ENCODE measurements around the gene MAP1LC3B. TPM values are rescaled to one million over a fixed set of nuclear protein-coding genes. Genes with fewer than 3 reads are reported as not detected.

MAP1LC3B gene
- total and polyA plus RNA-seq, 4 experiments from 2014 or later, result 67.2 to 172 (median 103) TPM

GRCh38 chr16:87366930-87367329 is 25.2 kb upstream of the MAP1LC3B start:
- peaks cover 19 to 28% of the 10 kb centered on the region in 2 donors for H3K36me3 Mint-ChIP-seq
- no peak overlapping the region for H3K4me3 Mint-ChIP-seq
- Histone ChIP-seq H3K4me1 (ENCODE audit: insufficient read depth, low read length) (peaks cover 13% of the 10 kb centered on the region), H3K36me3 (ENCODE audit: insufficient read depth, low read length) (peaks cover 11% of the 10 kb centered on the region), H3K4me3 (ENCODE audit: low read length in 2 of 2) (no peak overlapping the region), H3K27ac (ENCODE audit: low read depth, low read length) (no peak overlapping the region), H3K27me3 (ENCODE audit: insufficient read depth, low read length) (no peaks in the 10 kb centered on the region), H3K9me3 (ENCODE audit: control insufficient read depth in 1 of 2, low read length in 2 of 2) (no peaks in the 10 kb centered on the region)
- H3K9me3 Mint-ChIP-seq, result no peaks in the 10 kb centered on the region
- peak overlapping the region in 1 of 7 donors; percentile 30 for H3K27ac Mint-ChIP-seq
- ChIA-PET POLR2A (ENCODE audit: partially characterized antibody) (no interaction called here), CTCF (ENCODE audit: partially characterized antibody) (no interaction called here)
- DNase-seq, result no peak
- peaks cover 26 to 68% (median 39%) of the 10 kb centered on the region in 4 donors for H3K4me1 Mint-ChIP-seq
- intact Hi-C loops (cut with micrococcal nuclease), result no loop called here
- H3K27me3 Mint-ChIP-seq, result no peaks in the 10 kb centered on the region

DNA sequence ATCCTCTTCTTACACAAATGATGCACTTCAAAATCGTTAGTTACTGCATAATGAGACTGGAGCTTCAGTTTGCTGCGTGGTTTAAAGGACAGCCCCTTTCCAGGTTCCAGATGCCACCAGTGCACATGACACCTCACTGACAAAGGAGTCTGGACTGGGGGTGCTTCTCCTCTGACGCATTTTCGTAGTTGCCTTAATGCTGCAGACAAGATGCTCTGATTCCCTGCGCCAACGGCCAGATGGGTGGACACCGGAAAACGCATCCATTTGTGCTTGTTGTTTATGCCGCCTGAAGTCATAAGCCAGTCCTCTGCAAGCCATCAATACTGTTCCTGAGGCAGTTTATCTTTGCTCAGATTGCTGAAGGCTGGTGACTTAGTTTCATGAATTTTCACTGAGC is 24.6 kb upstream of the MAP1LC3B start:
- no peak overlapping the region for H3K4me3 ChIP-seq (ENCODE audit: low read length in 2 of 2)
- no peak overlapping the region for H3K27ac ChIP-seq (ENCODE audit: low read depth, low read length)
- DNase-seq, result no peak
- POLR2A ChIA-PET (ENCODE audit: partially characterized antibody), result no interaction called here
- H3K4me1 ChIP-seq (ENCODE audit: insufficient read depth, low read length), result peaks cover 17% of the 10 kb centered on the region
- intact Hi-C loops (cut with micrococcal nuclease), result no loop called here
- H3K36me3 ChIP-seq (ENCODE audit: insufficient read depth, low read length), result peaks cover 7% of the 10 kb centered on the region
- Mint-ChIP-seq H3K36me3 (peaks cover 19 to 27% of the 10 kb centered on the region in 2 donors), H3K27ac (peak overlapping the region in 1 of 7 donors; percentile 51), H3K9me3 (no peaks in the 10 kb centered on the region), H3K4me3 (no peak overlapping the region), H3K27me3 (no peaks in the 10 kb centered on the region), H3K4me1 (peaks cover 26 to 74% (median 39%) of the 10 kb centered on the region in 4 donors)
- CTCF ChIA-PET (ENCODE audit: partially characterized antibody), result no interaction called here
- no peaks in the 10 kb centered on the region for H3K27me3 ChIP-seq (ENCODE audit: insufficient read depth, low read length)
- H3K9me3 ChIP-seq (ENCODE audit: control insufficient read depth in 1 of 2, low read length in 2 of 2), result no peaks in the 10 kb centered on the region

DNA sequence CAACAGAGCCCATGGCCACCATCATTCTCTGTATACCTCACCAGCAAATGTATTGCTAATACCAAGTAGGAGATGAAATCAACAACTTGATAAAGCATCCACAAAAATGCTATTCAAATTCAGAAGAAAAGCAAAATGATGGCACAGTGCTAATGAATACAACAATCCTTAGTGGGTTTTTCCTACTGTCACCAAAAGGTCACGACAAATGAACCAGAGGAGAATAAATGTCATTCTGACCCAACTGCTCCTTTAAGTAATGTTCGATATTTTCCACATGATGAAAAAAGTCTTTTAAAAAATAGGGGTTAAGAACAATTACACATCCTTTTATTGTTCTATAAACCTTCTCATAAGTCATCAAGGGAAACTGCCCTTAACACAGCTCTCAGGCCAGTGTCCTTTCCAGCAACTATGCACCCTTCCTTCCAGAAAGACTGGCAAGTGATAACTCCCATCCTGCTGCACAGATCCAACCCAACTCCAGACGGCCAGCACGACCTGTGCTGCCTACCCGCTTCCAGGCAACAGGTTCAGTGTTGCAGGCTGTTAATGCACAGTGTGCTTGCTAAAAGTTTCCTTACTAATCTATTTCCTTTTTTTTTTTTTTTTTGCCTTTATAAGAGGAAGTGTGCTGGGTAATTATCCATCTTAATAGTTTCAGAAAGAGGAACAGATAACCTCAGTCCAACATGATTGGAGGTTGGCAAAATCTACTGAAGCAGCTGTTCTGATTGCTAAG is 23.9 kb upstream of the MAP1LC3B start:
- H3K4me3 Mint-ChIP-seq, result no peak overlapping the region
- Histone ChIP-seq H3K4me1 (ENCODE audit: insufficient read depth, low read length) (peaks cover 17% of the 10 kb centered on the region), H3K36me3 (ENCODE audit: insufficient read depth, low read length) (peaks cover 7% of the 10 kb centered on the region), H3K4me3 (ENCODE audit: low read length in 2 of 2) (no peak overlapping the region), H3K27me3 (ENCODE audit: insufficient read depth, low read length) (no peaks in the 10 kb centered on the region), H3K9me3 (ENCODE audit: control insufficient read depth in 1 of 2, low read length in 2 of 2) (no peaks in the 10 kb centered on the region), H3K27ac (ENCODE audit: low read depth, low read length) (no peak overlapping the region)
- H3K4me1 Mint-ChIP-seq, result peaks cover 26 to 78% (median 39%) of the 10 kb centered on the region in 4 donors
- DNase-seq, result no peak
- intact Hi-C loops (cut with micrococcal nuclease), result no loop called here
- H3K27me3 Mint-ChIP-seq, result no peaks in the 10 kb centered on the region
- ChIA-PET POLR2A (ENCODE audit: partially characterized antibody) (interaction anchor here (0.5 kb wide), 1 partner anchor 16 kb away, joined by 3 read pairs; the partner anchor contains the start of gene FBXO31), CTCF (ENCODE audit: partially characterized antibody) (no interaction called here)
- no peaks in the 10 kb centered on the region for H3K9me3 Mint-ChIP-seq
- peak overlapping the region in 4 of 7 donors; percentile 4 to 58 (median 26) for H3K27ac Mint-ChIP-seq
- peaks cover 19 to 27% of the 10 kb centered on the region in 2 donors for H3K36me3 Mint-ChIP-seq

DNA sequence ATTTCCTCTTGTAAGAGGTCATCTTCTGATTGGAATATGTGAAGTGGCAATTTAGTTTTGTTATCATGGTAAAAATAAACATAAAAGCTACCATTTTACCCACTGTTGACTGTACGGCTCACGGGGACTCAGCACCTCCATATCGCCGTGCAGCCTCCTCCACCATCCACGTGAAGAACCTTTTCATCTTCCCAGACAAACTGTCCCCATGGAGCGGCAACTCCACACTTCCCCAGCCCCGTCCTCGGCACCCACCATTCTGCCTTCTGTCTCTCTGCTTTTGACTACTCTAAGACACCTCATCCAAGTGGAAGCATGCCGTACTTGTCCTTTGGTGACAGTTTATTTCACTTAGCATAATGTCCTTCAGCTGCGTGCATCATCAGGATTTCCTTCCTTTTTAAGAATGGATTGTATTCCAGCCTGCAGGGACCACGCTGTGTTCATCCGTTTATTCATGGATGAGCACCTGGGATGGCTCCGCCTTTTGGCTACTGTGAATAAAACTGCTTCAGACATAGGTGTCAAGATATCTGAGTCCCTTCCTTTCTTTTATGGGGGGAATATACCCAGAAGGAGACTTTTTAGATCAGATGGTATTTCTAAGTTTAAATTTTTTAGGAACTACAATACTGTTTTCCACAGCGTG is 22.9 kb upstream of the MAP1LC3B start:
- peaks cover 19% of the 10 kb centered on the region for H3K4me1 ChIP-seq (ENCODE audit: insufficient read depth, low read length)
- ChIA-PET CTCF (ENCODE audit: partially characterized antibody) (interaction anchor here (1.5 kb wide), 1 partner anchor 13 kb away, joined by 3 read pairs; no protein-coding TSS in a partner anchor), POLR2A (ENCODE audit: partially characterized antibody) (interaction anchor here (0.5 kb wide), 1 partner anchor 15 kb away, joined by 3 read pairs; the partner anchor contains the start of gene FBXO31)
- Mint-ChIP-seq H3K27ac (peak overlapping the region in 2 of 7 donors; percentile 12 to 72), H3K4me3 (peak overlapping the region in 2 of 8 donors; percentile 3 to 4), H3K36me3 (peaks cover 18 to 27% of the 10 kb centered on the region in 2 donors), H3K27me3 (no peaks in the 10 kb centered on the region), H3K9me3 (no peaks in the 10 kb centered on the region), H3K4me1 (peaks cover 28 to 80% (median 37%) of the 10 kb centered on the region in 4 donors)
- H3K27me3 ChIP-seq (ENCODE audit: insufficient read depth, low read length), result no peaks in the 10 kb centered on the region
- no peaks in the 10 kb centered on the region for H3K9me3 ChIP-seq (ENCODE audit: control insufficient read depth in 1 of 2, low read length in 2 of 2)
- no peak for DNase-seq
- H3K4me3 ChIP-seq (ENCODE audit: low read length in 2 of 2), result no peak overlapping the region
- intact Hi-C loops (cut with micrococcal nuclease), result no loop called here
- no peak overlapping the region for H3K27ac ChIP-seq (ENCODE audit: low read depth, low read length)
- H3K36me3 ChIP-seq (ENCODE audit: insufficient read depth, low read length), result peaks cover 7% of the 10 kb centered on the region

DNA sequence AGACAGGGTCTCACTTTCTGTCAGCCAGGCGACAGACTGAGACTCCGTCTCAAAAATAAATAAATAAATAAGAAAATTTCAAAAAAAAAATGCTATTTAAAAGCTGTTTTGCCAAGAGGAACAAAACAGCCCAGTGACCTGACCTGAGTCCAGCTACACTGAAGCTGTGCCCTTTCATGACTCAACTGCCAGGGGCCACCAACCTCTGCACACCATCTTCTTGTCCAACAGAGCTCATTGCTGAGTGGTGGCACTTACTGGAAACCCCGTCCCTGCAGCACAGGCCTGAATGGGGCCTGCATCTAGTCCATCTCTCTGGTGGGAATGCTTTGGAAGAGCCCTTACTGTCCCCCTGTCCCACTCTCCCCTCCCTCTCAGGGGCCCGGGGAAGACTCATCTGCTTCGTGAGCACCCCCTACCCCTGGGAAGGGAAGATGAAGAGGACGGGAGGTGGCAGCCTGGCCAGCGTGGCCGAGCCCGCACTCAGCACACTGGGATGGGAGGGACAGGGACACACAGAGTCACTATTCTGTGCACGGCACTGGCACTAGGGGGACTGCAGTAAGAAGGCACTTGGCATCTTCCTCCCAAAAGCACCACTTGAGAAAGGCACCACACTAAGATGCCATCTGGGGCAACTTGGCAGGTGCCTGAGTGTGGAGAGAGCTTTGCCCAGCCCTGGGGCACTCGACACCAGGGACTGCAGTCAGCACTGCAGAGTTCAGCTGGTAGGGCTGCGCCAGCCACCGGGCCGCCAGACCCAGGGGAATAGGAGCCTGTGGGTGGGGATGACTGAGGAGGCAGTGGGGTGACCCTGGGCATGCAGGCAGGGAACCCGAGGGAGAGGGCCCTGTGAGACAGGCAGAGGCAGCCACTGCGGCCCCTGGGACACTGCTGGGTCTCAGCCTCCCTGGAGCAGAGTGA is 22.1 kb upstream of the MAP1LC3B start:
- Histone ChIP-seq H3K27ac (ENCODE audit: low read depth, low read length) (no peak overlapping the region), H3K9me3 (ENCODE audit: control insufficient read depth in 1 of 2, low read length in 2 of 2) (no peaks in the 10 kb centered on the region), H3K4me1 (ENCODE audit: insufficient read depth, low read length) (peaks cover 20% of the 10 kb centered on the region), H3K36me3 (ENCODE audit: insufficient read depth, low read length) (peaks cover 7% of the 10 kb centered on the region), H3K27me3 (ENCODE audit: insufficient read depth, low read length) (no peaks in the 10 kb centered on the region), H3K4me3 (ENCODE audit: low read length in 2 of 2) (no peak overlapping the region)
- POLR2A ChIA-PET (ENCODE audit: partially characterized antibody), result no interaction called here
- Mint-ChIP-seq H3K9me3 (no peaks in the 10 kb centered on the region), H3K27me3 (no peaks in the 10 kb centered on the region), H3K4me1 (peaks cover 29 to 78% (median 35%) of the 10 kb centered on the region in 4 donors), H3K36me3 (peaks cover 17 to 27% of the 10 kb centered on the region in 2 donors), H3K4me3 (no peak overlapping the region), H3K27ac (no peak overlapping the region)
- intact Hi-C loops (cut with micrococcal nuclease), result no loop called here
- no peak for DNase-seq
- CTCF ChIA-PET (ENCODE audit: partially characterized antibody), result interaction anchor here (1.5 kb wide), 1 partner anchor 13 kb away, joined by 3 read pairs; no protein-coding TSS in a partner anchor

DNA sequence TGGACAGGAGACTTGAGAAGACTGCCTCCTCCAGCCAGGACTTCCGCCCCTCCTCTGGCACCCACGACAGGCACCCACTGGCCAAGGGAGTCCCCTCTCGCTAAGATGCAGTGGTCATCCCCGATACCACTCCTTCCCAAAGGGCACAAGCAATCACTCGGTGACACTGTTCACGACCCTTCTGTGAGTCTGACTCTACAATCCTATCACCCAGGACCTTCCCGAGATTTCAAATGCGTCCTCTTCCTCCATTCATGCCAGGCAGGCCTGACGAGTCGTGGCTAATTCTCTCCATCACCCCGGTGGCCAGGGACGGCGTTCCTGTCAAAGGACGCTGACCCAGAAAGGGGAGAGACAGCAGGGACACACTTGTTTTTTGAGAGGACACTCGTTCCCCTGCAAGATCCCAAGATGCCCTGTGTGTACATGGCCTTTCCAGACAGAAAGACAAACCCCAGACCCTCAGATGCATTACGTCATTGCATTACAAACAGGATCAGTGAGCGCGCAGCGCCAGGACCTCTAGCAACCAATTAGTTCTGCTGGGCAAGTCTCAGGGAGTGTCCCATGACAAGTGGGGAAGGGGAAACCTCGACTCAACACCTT is 20.8 kb upstream of the MAP1LC3B start:
- intact Hi-C loops (cut with micrococcal nuclease), result no loop called here
- H3K4me3 Mint-ChIP-seq, result no peak overlapping the region
- H3K4me1 ChIP-seq (ENCODE audit: insufficient read depth, low read length), result peaks cover 17% of the 10 kb centered on the region
- H3K27ac Mint-ChIP-seq, result peak overlapping the region in 1 of 7 donors; percentile 3
- no peaks in the 10 kb centered on the region for H3K27me3 ChIP-seq (ENCODE audit: insufficient read depth, low read length)
- peaks cover 7% of the 10 kb centered on the region for H3K36me3 ChIP-seq (ENCODE audit: insufficient read depth, low read length)
- peaks cover 18 to 23% of the 10 kb centered on the region in 2 donors for H3K36me3 Mint-ChIP-seq
- DNase-seq, result no peak
- ChIA-PET CTCF (ENCODE audit: partially characterized antibody) (no interaction called here), POLR2A (ENCODE audit: partially characterized antibody) (no interaction called here)
- H3K27me3 Mint-ChIP-seq, result no peaks in the 10 kb centered on the region
- peaks cover 31 to 80% (median 37%) of the 10 kb centered on the region in 4 donors for H3K4me1 Mint-ChIP-seq
- no peaks in the 10 kb centered on the region for H3K9me3 ChIP-seq (ENCODE audit: control insufficient read depth in 1 of 2, low read length in 2 of 2)
- H3K27ac ChIP-seq (ENCODE audit: low read depth, low read length), result no peak overlapping the region
- H3K4me3 ChIP-seq (ENCODE audit: low read length in 2 of 2), result no peak overlapping the region
- no peaks in the 10 kb centered on the region for H3K9me3 Mint-ChIP-seq

All from CD4-positive, alpha-beta memory T cell (primary cell).